Mammary epithelial cell (primary cell): ENCODE measurements around the gene ATP8A2.

Experiments used
- EZH2 ChIP-seq: IDR thresholded peaks from 2 replicates; pipeline ENCODE4 v1.6.1; 2012; ENCODE audit warnings: low read length, inconsistent platforms, borderline replicate concordance
- TF ChIP-seq, protein P1 (sequence below), 2 donors: IDR thresholded peaks in 1 of 2; conservative IDR thresholded peaks in 1 of 2; 2 replicates each; pipeline ENCODE4 v1.5.1; 2011 to 2012; ENCODE audit warnings: inconsistent platforms in 2 of 2, low read length in 2 of 2, mild to moderate bottlenecking in 2 of 2, control low read depth in 1 of 2, low read depth in 1 of 2; ENCODE audit not compliant: insufficient read depth in 1 of 2; ENCODE audit errors: extremely low read depth in 1 of 2

DNA sequence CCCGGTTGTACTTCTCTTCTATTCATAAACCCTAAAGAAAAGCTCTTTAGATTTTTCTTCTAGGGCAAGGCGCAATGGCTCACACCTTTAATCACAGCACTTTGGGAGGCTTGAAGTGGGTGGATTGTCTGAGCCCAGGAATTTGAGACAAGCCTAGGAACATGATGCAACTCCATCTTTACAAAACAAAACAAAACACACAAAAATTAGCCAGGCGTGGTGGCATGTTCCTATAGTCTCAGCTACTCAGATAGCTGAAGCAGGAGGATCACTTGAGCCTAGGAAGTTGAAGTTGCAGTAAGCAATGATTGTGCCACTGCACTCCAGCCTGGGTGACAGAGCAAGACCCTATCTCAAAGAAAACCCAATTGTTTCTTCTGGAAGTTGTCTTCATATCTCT is 439.7 kb downstream of the ATP8A2 start:
- TF ChIP-seq, protein P1, sequence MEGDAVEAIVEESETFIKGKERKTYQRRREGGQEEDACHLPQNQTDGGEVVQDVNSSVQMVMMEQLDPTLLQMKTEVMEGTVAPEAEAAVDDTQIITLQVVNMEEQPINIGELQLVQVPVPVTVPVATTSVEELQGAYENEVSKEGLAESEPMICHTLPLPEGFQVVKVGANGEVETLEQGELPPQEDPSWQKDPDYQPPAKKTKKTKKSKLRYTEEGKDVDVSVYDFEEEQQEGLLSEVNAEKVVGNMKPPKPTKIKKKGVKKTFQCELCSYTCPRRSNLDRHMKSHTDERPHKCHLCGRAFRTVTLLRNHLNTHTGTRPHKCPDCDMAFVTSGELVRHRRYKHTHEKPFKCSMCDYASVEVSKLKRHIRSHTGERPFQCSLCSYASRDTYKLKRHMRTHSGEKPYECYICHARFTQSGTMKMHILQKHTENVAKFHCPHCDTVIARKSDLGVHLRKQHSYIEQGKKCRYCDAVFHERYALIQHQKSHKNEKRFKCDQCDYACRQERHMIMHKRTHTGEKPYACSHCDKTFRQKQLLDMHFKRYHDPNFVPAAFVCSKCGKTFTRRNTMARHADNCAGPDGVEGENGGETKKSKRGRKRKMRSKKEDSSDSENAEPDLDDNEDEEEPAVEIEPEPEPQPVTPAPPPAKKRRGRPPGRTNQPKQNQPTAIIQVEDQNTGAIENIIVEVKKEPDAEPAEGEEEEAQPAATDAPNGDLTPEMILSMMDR (conservative IDR thresholded peaks at IDR 0.05 in 1 of 2, IDR thresholded peaks at IDR 0.05 in 1 of 2; ENCODE audit: extremely low read depth in 1 of 2, insufficient read depth in 1 of 2, low read depth in 1 of 2, low read length in 2 of 2) = no peak
- TF ChIP-seq EZH2 = no peak
